GM12892 (cell line): ENCODE measurements around the gene CSF2.

Experiments
- DNase-seq: peaks from one replicate; pipeline ENCODE4 v3.0.0; 2011; ENCODE audit not compliant: insufficient read length
- FAIRE-seq: peaks from 2 replicates; lab custom pipeline; 2011; peaks lifted over from hg19 to GRCh38; lab: Jason Lieb, UNC
- POLR2A ChIP-seq: IDR thresholded peaks from 2 replicates; pipeline ENCODE4 v1.6.1; 2011; ENCODE audit warnings: low read depth, low read length, control low read depth
- POLR2AphosphoS5 ChIP-seq: IDR thresholded peaks from 2 replicates; pipeline ENCODE4 v1.6.1; 2011; ENCODE audit warnings: low read depth, low read length, control low read depth
- TAF1 ChIP-seq: IDR thresholded peaks from 2 replicates; pipeline ENCODE4 v1.6.1; 2011; ENCODE audit warnings: low read depth, mild to moderate bottlenecking, control low read depth, low read length, borderline replicate concordance

The CSF2 gene

GRCh38 chr5:132074772-132075718 lies 1.5 kb downstream of the CSF2 start:
- TF ChIP-seq POLR2AphosphoS5 (no peak), POLR2A (no peak), TAF1 (no peak)
- DNase-seq, result no peak
- FAIRE-seq, result no peak

GRCh38 chr5:132075719-132076077 lies 2.1 kb downstream of the CSF2 start:
- DNase-seq, result no peak
- no peak for TF ChIP-seq POLR2A
- no peak for TF ChIP-seq POLR2AphosphoS5
- TF ChIP-seq TAF1, result no peak
- no peak for FAIRE-seq

GRCh38 chr5:132076202-132076830 lies 2.7 kb downstream of the CSF2 start:
- DNase-seq (no peak), FAIRE-seq (no peak)
- TF ChIP-seq POLR2AphosphoS5, result no peak
- TF ChIP-seq TAF1, result no peak

GRCh38 chr5:132076983-132077382 lies 3.4 kb downstream of the CSF2 start:
- TF ChIP-seq POLR2AphosphoS5 (no peak), POLR2A (no peak), TAF1 (no peak)

GRCh38 chr5:132079081-132079480 lies 5.5 kb downstream of the CSF2 start:
- no peak for DNase-seq
- TF ChIP-seq POLR2A (no peak), TAF1 (no peak), POLR2AphosphoS5 (no peak)
- FAIRE-seq, result no peak

More at GRCh38 chr5:132076983-132077382, 3.4 kb downstream of the CSF2 start:
- DNase-seq (no peak), FAIRE-seq (no peak)

- TF ChIP-seq POLR2AphosphoS5 (no peak), TAF1 (no peak)
- DNase-seq (no peak), FAIRE-seq (no peak)
These were observed 6.0 kb downstream of the CSF2 start for GRCh38 chr5:132079619-132080018.

GRCh38 chr5:132080595-132080994 lies 7.0 kb downstream of the CSF2 start:
- FAIRE-seq (no peak), DNase-seq (no peak)
- TF ChIP-seq TAF1 (no peak), POLR2AphosphoS5 (no peak), POLR2A (no peak)

GRCh38 chr5:132081458-132081857 lies 7.9 kb downstream of the CSF2 start:
- DNase-seq (no peak), FAIRE-seq (no peak)
- TF ChIP-seq POLR2AphosphoS5, result no peak
- TF ChIP-seq POLR2A, result no peak
- TF ChIP-seq TAF1, result no peak

- no peak for DNase-seq
- FAIRE-seq, result no peak
- no peak for TF ChIP-seq POLR2A
- no peak for TF ChIP-seq POLR2AphosphoS5
- no peak for TF ChIP-seq TAF1
These were observed 8.9 kb downstream of the CSF2 start for GRCh38 chr5:132082329-132083023.

- no peak for FAIRE-seq
- DNase-seq, result no peak
These were observed 9.6 kb downstream of the CSF2 start for GRCh38 chr5:132083071-132083678.

GRCh38 chr5:132085686-132086085 lies 12.1 kb downstream of the CSF2 start:
- FAIRE-seq (no peak), DNase-seq (no peak)
- TF ChIP-seq POLR2AphosphoS5 (no peak), TAF1 (no peak), POLR2A (no peak)

More at GRCh38 chr5:132083071-132083678, 9.6 kb downstream of the CSF2 start:
- no peak for TF ChIP-seq POLR2AphosphoS5
- TF ChIP-seq POLR2A, result no peak
- TF ChIP-seq TAF1, result no peak
